Measurements from ENCODE around the gene ADARB2. TPM values are rescaled to one million over a fixed set of nuclear protein-coding genes. Genes with fewer than 3 reads are reported as not detected.

ADARB2 gene
- total RNA-seq, 3 donors from 2014 or later = 0.31 to 4.2 TPM; not detected in 1

DNA sequence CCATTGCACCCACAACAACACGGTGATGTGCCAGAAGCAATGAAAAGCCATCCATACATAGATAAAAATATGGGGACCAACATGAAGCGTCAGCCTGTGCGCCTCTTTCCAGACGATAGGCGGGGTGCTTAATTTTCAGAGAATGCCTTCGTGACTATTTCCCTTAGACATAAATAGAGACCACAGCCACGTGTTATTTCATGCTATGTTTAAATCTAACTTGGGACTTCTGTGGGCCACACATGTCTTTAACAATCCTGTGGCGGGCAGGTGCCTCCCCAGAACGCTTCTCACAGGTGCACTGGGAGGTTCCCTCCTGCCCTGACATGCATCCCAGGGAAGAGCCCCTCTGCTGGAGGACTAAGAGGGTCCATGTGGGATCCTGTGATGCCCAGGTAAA, 259.7 kb downstream of the ADARB2 start:
- H3K36me3 ChIP-seq (ENCODE audit: low read depth) = no peaks in the 10 kb centered on the region
- TF ChIP-seq, protein P1, sequence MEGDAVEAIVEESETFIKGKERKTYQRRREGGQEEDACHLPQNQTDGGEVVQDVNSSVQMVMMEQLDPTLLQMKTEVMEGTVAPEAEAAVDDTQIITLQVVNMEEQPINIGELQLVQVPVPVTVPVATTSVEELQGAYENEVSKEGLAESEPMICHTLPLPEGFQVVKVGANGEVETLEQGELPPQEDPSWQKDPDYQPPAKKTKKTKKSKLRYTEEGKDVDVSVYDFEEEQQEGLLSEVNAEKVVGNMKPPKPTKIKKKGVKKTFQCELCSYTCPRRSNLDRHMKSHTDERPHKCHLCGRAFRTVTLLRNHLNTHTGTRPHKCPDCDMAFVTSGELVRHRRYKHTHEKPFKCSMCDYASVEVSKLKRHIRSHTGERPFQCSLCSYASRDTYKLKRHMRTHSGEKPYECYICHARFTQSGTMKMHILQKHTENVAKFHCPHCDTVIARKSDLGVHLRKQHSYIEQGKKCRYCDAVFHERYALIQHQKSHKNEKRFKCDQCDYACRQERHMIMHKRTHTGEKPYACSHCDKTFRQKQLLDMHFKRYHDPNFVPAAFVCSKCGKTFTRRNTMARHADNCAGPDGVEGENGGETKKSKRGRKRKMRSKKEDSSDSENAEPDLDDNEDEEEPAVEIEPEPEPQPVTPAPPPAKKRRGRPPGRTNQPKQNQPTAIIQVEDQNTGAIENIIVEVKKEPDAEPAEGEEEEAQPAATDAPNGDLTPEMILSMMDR (IDR thresholded peaks at IDR 0.05) = no peak
- no peaks in the 10 kb centered on the region for H3K9me3 ChIP-seq

DNA sequence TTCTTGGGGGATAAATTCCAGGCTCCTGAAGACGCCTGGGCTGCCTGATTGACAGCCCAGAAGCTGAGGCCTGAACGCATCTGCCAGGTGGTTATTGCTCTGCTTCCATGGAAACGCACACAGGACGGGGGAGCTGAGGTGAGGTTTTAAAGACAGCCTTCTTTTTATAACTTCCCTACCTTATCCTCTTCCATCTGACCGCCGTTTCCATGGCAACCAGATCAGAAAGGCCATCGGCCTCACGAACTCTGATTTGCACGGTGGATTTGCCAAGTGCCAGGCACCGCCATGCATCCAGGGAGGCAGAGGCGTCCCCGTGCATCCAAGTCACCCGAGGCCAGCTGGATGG, 260.9 kb downstream of the ADARB2 start:
- DNase-seq (no peak), ATAC-seq (no peak)
- Histone ChIP-seq H3K4me1 (ENCODE audit: low read depth) (no peaks in the 10 kb centered on the region), H3K36me3 (ENCODE audit: low read depth) (no peaks in the 10 kb centered on the region), H3K9me3 (no peaks in the 10 kb centered on the region), H3K4me3 (no peak overlapping the region)
- TF ChIP-seq, protein P1 (IDR thresholded peaks at IDR 0.05) = no peak
- intact Hi-C loops (cut with DNase I, micrococcal nuclease) = no loop called here

More for the DNA sequence above, 259.7 kb downstream of the ADARB2 start:
- Histone ChIP-seq H3K4me1 (ENCODE audit: low read depth) (no peaks in the 10 kb centered on the region), H3K4me3 (no peak overlapping the region)
- ATAC-seq = no peak
- DNase-seq = no peak
- intact Hi-C loops (cut with DNase I, micrococcal nuclease) = no loop called here

DNA sequence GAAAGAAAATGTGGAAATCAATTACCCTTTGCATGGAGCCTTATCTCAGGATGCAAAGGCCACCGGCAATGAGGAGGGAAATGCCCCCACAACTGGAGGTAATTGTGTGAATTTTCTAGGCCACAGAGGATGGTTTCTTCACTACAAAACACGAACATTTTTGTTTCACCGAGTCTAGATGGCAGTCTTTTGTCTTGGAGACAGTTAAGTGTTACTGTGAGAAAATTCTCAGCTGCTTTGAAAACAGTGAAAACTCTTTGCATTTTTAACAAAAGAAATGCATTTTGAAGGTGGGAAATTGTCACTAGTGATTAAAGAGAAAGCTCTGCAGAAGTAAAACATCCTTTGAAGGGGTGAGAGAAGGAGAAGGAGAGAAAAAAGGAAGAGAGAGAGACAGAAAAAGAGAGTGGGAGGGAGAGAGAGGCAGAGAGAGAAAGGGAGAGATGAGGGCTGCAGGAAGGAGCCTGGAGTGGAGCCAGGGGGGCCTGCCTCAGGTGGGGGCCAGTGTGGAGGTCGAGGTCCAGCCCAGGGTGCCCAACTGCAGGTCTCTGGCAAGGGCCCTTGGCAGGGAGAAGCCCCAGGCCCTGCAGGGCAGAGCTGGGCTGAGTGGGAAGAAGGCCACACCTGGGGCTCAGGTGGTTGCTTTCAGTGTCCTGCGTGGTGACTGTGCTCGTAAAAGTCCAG, 261.4 kb downstream of the ADARB2 start:
- H3K9me3 ChIP-seq = no peaks in the 10 kb centered on the region
- intact Hi-C loops (cut with DNase I, micrococcal nuclease) = no loop called here
- ATAC-seq (no peak), DNase-seq (no peak)
- no peak overlapping the region for H3K4me3 ChIP-seq
- TF ChIP-seq, protein P1 (IDR thresholded peaks at IDR 0.05) = no peak
- H3K36me3 ChIP-seq (ENCODE audit: low read depth) = no peaks in the 10 kb centered on the region
- no peaks in the 10 kb centered on the region for H3K4me1 ChIP-seq (ENCODE audit: low read depth)

DNA sequence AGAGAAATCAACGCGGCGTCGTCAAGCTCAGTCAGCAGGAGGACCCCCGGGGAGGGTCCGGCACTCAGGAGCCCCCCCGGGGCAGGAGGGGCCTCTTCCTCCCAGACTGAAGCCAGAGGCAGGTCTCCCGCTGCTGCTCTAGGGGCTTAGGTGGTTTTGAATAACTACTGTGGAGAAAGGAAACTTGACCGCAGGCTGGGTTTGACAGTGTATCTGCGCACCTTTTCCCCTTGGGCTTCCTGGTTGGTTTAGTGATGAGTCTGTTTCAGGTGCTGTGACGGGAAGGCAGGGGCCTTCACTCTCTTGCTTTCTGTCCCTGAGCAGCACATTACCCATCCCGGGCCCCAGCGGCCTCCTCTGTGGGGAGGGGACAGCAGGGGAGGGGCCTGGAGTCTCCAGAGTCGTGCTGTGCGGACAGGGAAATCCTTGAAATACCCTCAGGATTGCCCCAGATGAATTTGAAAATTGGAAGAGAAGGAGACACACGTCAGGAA, 262.2 kb downstream of the ADARB2 start:
- TF ChIP-seq, protein P1 (IDR thresholded peaks at IDR 0.05) = no peak
- ATAC-seq (no peak), DNase-seq (no peak)
- Histone ChIP-seq H3K4me1 (ENCODE audit: low read depth) (no peaks in the 10 kb centered on the region), H3K4me3 (no peak overlapping the region), H3K9me3 (no peaks in the 10 kb centered on the region), H3K36me3 (ENCODE audit: low read depth) (no peaks in the 10 kb centered on the region)
- intact Hi-C loops (cut with DNase I, micrococcal nuclease) = no loop called here

DNA sequence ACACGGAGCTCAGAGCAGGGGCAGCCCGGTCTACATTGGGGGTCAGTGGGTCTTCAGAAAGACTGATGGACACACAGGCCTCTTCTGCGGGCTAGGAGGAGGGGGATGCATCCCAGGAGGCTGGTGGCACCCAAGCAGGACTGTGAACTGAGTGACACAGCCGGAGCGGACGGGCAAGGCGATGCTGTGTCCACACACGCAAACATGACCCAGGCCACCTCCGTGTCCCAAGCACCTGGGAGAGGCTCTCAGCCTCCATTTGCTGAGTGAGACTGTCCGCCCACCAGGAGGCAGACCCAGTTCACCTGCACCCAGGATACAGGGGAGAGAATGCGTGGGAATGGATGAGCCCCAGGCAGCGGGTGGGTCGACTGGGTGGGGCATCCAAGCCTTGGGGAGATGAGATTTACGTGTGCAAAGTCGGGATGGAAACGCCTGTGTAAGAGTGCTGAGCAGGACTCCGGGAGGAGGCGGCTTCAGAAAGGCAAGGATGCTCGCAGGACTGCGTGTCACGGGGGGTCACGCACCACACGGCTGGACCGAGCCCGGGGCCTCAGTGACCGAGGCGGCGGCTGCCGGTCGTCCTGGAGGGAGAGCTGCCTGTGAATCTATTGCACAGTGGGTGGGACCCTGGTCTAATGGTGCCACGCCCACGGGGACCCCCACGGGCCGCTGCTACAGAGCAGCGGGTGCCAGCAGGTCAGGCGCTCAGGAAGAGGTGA, 262.8 kb downstream of the ADARB2 start:
- H3K4me3 ChIP-seq = no peak overlapping the region
- ATAC-seq = no peak
- intact Hi-C loops (cut with DNase I, micrococcal nuclease) = no loop called here
- no peaks in the 10 kb centered on the region for H3K9me3 ChIP-seq
- TF ChIP-seq, protein P1 (IDR thresholded peaks at IDR 0.05) = no peak
- H3K36me3 ChIP-seq (ENCODE audit: low read depth) = no peaks in the 10 kb centered on the region
- no peaks in the 10 kb centered on the region for H3K4me1 ChIP-seq (ENCODE audit: low read depth)
- DNase-seq = peak in 1 of 3 donors; percentile 39
